H1 (cell line): ENCODE measurements around the gene ABCB10. TPM values are rescaled to one million over a fixed set of nuclear protein-coding genes. Genes with fewer than 3 reads are reported as not detected.

Experiments
- CHD7 ChIP-seq: fragments of 300-600 bp; sonication (generic); IDR thresholded peaks from 2 replicates; pipeline ENCODE4 v1.7.1; 2012; ENCODE audit warnings: low read length, moderate library complexity, mild to moderate bottlenecking, inconsistent platforms; ENCODE audit not compliant: insufficient replicate concordance
- RXRA ChIP-seq: IDR thresholded peaks from 2 replicates; pipeline ENCODE4 v1.6.1; 2011; ENCODE audit warnings: low read depth, mild to moderate bottlenecking, low read length, moderate library complexity; ENCODE audit not compliant: insufficient read depth
- polyA plus RNA-seq, 7 experiments: library from polyadenylated mRNA; depleted of rRNA in 3 of 7; stranded (reverse) in 5 of 7; unstranded in 2 of 7; fragments of >200 nt in 5 of 7; fragments of 200-250 nt in 2 of 7; gene quantifications; 1 replicate in 5 of 7; 2 replicates in 1 of 7; 4 replicates in 1 of 7; pipeline versions ENCODE4 v1.2.1 to v1.2.3, GENCODE V29; 2011 to 2013; ENCODE audit warnings: missing spikeins in 2 of 7, mixed read lengths in 2 of 7
- total RNA-seq: library from RNA; stranded (reverse); fragmentation: NEBNext Ultra II Directional; extraction: Animal tissue kit (Norgen Biotek cat#: 25700); gene quantifications from 2 replicates; pipeline ENCODE4 v1.2.1, GENCODE V29; 2021

The ABCB10 gene
- total and polyA plus RNA-seq, 2 of the 8 experiments (the other 6 are each of a cell fraction or from before 2014, with no cell fraction given): 3.6 to 11.9 TPM

- TF ChIP-seq CHD7: no peak
- no peak for TF ChIP-seq RXRA
Measured at GRCh38 chr1:229600229-229600628, 41.7 kb upstream of the ABCB10 start (continued).
